Measurements from ENCODE around the gene CCNG1.
"Not testable (repeated sequence)": the region's sequence is repeated elsewhere in the genome, so short reads cannot be mapped to it uniquely, and the experiment has no call there.

CCNG1 gene

DNA sequence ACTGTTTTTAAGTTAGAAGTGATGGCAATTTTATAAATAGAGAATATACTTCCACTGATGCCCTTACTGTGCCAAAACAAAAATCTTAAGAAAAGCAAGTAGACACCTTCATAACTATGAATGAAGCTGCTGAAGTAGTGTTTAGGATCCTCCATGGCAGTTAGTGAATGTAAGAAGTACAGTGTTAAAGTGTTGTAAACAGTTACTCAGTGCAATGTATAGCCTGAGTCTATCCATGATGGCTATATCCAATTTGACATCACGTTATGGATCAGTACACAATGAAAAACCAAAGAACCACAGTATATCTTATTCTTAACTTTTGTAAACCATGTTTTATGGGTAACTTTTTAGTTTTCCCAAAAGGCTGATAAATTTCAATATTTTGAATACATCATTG, 7.1 kb downstream of the CCNG1 start:
- in situ Hi-C loops (cut with HindIII; ENCODE audit: low sequenced_read_pairs), result no loop called here
- TF ChIP-seq, protein P1, sequence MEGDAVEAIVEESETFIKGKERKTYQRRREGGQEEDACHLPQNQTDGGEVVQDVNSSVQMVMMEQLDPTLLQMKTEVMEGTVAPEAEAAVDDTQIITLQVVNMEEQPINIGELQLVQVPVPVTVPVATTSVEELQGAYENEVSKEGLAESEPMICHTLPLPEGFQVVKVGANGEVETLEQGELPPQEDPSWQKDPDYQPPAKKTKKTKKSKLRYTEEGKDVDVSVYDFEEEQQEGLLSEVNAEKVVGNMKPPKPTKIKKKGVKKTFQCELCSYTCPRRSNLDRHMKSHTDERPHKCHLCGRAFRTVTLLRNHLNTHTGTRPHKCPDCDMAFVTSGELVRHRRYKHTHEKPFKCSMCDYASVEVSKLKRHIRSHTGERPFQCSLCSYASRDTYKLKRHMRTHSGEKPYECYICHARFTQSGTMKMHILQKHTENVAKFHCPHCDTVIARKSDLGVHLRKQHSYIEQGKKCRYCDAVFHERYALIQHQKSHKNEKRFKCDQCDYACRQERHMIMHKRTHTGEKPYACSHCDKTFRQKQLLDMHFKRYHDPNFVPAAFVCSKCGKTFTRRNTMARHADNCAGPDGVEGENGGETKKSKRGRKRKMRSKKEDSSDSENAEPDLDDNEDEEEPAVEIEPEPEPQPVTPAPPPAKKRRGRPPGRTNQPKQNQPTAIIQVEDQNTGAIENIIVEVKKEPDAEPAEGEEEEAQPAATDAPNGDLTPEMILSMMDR (IDR thresholded peaks at IDR 0.05; ENCODE audit: low read depth, low read length), result no peak
- DNase-seq (ENCODE audit: low read depth, low spot score), result no peak
- no peak overlapping the region for H3K4me3 ChIP-seq (ENCODE audit: low read depth, low read length)

DNA sequence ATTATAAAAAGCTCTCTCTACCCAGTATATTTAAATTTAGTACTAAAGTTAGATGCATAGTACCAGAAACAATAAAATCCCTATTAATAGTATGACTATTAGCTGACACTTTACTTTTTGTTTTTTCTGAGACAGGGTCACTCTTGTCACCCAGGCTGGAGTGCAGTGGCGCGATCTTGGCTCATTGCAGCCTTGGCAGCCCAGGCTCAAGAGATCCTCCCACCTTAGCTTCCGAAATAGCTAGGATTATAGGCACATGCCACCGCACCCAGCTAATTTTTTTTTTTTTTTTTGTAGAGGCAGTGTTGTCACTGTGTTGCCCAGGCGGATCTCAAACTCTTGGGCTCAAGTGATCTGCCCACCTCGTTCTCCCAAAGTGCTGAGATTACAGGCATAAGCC, 8.0 kb downstream of the CCNG1 start:
- in situ Hi-C loops (cut with HindIII; ENCODE audit: low sequenced_read_pairs), result no loop called here
- TF ChIP-seq, protein P1 (IDR thresholded peaks at IDR 0.05; ENCODE audit: low read depth, low read length), result no peak
- H3K4me3 ChIP-seq (ENCODE audit: low read depth, low read length), result no peak overlapping the region
- DNase-seq (ENCODE audit: low read depth, low spot score), result no peak

DNA sequence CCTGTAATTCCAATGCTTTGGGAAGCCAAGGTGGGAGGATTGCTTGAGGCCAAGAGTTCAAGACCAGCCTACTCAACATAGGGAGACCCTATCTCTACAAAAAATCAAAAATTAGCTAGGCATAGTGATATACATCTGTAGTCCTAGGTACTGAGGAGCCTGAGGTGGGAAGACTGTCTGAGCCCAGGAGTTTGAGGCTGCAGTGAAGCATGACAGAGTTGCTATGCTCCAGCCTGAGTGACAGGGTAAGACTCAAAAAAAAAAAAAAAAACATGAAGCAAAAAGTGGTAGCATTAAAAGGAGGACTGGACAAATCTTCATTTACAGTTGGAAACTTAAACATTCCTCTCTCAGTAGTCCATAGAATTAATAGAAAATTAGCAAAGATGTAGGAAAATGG, 9.8 kb downstream of the CCNG1 start:
- in situ Hi-C loops (cut with HindIII; ENCODE audit: low sequenced_read_pairs), result no loop called here
- DNase-seq (ENCODE audit: low read depth, low spot score), result no peak
- H3K4me3 ChIP-seq (ENCODE audit: low read depth, low read length), result no peak overlapping the region
- TF ChIP-seq, protein P1 (IDR thresholded peaks at IDR 0.05; ENCODE audit: low read depth, low read length), result no peak

DNA sequence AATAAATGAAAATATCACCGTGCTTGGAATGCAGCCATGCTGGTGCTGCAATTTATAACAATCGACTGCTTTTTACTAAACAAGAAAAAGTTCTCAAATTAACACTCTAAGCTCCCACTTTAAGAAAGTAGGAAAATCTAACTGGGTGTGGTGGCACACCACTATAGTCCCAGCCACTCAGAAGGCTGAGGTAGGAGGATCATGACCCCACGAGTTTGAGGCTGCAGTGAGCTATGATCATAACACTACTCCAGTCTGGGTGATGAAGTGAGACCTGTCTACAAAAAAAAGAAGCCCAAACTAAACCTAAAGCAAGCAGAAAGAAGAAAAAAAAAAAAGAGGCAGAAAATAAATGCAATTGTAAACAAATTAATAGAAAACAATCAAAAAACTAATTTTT, 10.5 kb downstream of the CCNG1 start:
- TF ChIP-seq, protein P1 (IDR thresholded peaks at IDR 0.05; ENCODE audit: low read depth, low read length), result no peak

DNA sequence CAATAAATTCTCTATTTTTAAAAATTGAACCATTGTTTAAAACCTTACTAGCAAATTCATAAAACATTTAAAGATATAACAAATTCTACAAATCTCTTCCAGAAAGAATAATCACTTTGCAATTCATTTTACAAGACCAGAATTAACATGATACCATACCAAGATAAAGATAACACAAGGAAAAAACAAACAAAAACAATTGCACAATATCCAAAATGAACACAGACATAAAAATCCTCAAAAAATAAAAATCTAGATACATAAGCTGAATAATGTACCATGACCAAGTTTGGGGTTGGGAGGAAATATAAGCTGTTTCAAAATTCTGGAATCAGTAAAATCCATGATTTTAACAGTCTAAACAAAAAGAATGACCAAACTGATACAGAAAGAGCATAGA, 11.1 kb downstream of the CCNG1 start:
- in situ Hi-C loops (cut with HindIII; ENCODE audit: low sequenced_read_pairs), result no loop called here

More for the DNA sequence above, 10.5 kb downstream of the CCNG1 start:
- in situ Hi-C loops (cut with HindIII; ENCODE audit: low sequenced_read_pairs), result no loop called here
- no peak for DNase-seq (ENCODE audit: low read depth, low spot score)
- H3K4me3 ChIP-seq (ENCODE audit: low read depth, low read length), result no peak overlapping the region

DNA sequence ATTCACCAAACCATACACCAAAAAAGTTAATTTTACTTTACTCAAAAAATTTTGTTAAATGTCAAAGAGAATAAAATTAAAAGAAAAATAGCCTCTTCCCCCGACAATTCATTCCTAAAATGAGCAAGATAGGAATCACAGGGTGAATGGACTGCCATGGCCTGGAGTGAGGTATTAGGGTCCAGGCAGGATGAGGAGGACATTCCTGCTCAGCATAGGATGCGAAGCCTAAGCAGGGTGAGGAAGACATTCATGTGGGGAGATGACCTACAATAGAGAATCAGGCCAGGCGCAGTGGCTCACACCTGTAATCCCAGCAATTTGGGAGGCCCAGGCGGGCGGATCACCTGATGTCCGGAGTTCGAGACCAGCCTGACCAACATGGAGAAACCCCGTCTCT, 14.1 kb downstream of the CCNG1 start:
- TF ChIP-seq, protein P1 (IDR thresholded peaks at IDR 0.05; ENCODE audit: low read depth, low read length), result no peak
- H3K4me3 ChIP-seq (ENCODE audit: low read depth, low read length), result no peak overlapping the region
- no peak for DNase-seq (ENCODE audit: low read depth, low spot score)
- in situ Hi-C loops (cut with HindIII; ENCODE audit: low sequenced_read_pairs), result no loop called here

More for the DNA sequence above, 11.1 kb downstream of the CCNG1 start:
- DNase-seq (ENCODE audit: low read depth, low spot score), result no peak
- TF ChIP-seq, protein P1 (IDR thresholded peaks at IDR 0.05; ENCODE audit: low read depth, low read length), result no peak
- no peak overlapping the region for H3K4me3 ChIP-seq (ENCODE audit: low read depth, low read length)

DNA sequence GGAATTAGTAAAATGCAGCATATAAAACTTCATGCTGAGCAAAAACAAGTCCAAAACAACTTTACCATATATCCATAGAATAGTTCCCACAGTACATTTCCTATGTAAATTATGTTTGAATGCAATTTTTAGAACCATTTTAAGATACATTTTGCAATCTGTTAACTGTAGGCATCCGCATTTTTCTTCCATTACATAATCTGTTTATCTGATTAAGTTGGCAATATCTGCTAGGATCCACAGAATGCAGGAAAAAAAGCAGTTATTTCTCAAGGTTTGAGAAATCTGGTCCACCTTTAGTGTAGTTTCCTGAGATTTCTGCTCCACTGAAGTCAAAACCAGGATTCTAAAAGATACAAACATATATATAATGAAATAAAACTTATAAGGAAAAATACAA, 16.3 kb downstream of the CCNG1 start:
- TF ChIP-seq, protein P1 (IDR thresholded peaks at IDR 0.05; ENCODE audit: low read depth, low read length), result no peak
- in situ Hi-C loops (cut with HindIII; ENCODE audit: low sequenced_read_pairs), result no loop called here
- H3K4me3 ChIP-seq (ENCODE audit: low read depth, low read length), result no peak overlapping the region
- DNase-seq (ENCODE audit: low read depth, low spot score), result no peak

DNA sequence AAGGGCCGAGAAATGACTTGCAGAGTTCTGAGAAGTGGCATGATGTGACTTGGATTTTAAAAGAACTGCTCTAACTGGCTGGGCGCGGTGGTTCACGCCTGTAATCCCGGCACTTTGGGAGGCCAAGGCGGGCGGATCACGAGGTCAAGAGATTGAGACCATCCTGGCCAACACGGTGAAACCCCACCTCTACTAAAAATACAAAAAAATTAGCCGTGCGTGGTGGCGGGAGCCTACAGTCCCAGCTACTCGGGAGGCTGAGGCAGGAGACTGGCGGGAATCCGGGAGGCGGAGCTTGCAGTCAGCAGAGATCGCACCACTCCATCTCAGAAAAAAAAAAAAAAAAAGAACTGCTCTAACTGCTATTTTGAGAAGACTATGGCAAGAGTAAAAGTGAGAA, 18.0 kb downstream of the CCNG1 start:
- H3K4me3 ChIP-seq (ENCODE audit: low read depth, low read length); in situ Hi-C loops (cut with HindIII; ENCODE audit: low sequenced_read_pairs); DNase-seq (ENCODE audit: low read depth, low spot score): not testable (repeated sequence)
